HEK293 (cell line): ENCODE results near the gene MAP7D1.

Experiments
- CTCF ChIA-PET: fragments of 350-600 bp; formaldehyde crosslinking; extraction: SDS; loops from one replicate; lab custom pipeline; 2021; ENCODE audit warnings: antibody characterized with exemption; lab: Yijun Ruan, JAX
- POLR2A ChIA-PET: fragments of 300-600 bp; formaldehyde crosslinking; extraction: SDS; loops from one replicate; lab custom pipeline; 2020; ENCODE audit warnings: antibody characterized with exemption, inconsistent platforms; lab: Yijun Ruan, JAX
- H3K27ac ChIP-seq: fragments of 200-500 bp; sonication (Bioruptor generic); 2 replicates; pipeline ENCODE4 v1.5.1; 2014; ENCODE audit warnings: low read depth, low read length, control low read depth, inconsistent platforms; ENCODE audit errors: extremely low read depth
- H3K36me3 ChIP-seq, 2 experiments: fragments of 200-500 bp in 1 of 2; sonication (Bioruptor generic) in 1 of 2; 1 replicate in 1 of 2; 2 replicates in 1 of 2; pipeline ENCODE4 v1.5.1; 2014 to 2017; ENCODE audit warnings: inconsistent platforms in 2 of 2, low read length in 2 of 2; ENCODE audit not compliant: control insufficient read depth in 2 of 2, insufficient read depth in 1 of 2
- H3K4me1 ChIP-seq: fragments of 200-500 bp; sonication (Bioruptor generic); 2 replicates; pipeline ENCODE4 v1.5.1; 2014; ENCODE audit warnings: mild to moderate bottlenecking, low read length, inconsistent platforms; ENCODE audit not compliant: control insufficient read depth, insufficient read depth
- H3K4me3 ChIP-seq: 2 replicates; pipeline ENCODE4 v1.5.1; 2011; ENCODE audit warnings: low read depth, mild to moderate bottlenecking, control low read depth, low read length, moderate library complexity
- H3K9me3 ChIP-seq: fragments of 200-500 bp; sonication (Bioruptor generic); 2 replicates; pipeline ENCODE4 v1.5.1; 2014; ENCODE audit warnings: low read depth, low read length, inconsistent platforms; ENCODE audit not compliant: control insufficient read depth, insufficient read depth
- GLIS1 ChIP-seq: fragments of 450-650 bp; formaldehyde crosslinking; IDR thresholded peaks from 2 replicates; pipeline ENCODE4 v1.5.1; 2016; ENCODE audit warnings: missing biosample characterization, missing genetic modification characterization
- GLIS2 ChIP-seq: fragments of 450-650 bp; formaldehyde crosslinking; IDR thresholded peaks from 2 replicates; pipeline ENCODE4 v1.5.1; 2016; ENCODE audit warnings: missing biosample characterization, missing genetic modification characterization
- MEIS1 ChIP-seq: sonication (generic); formaldehyde crosslinking; IDR thresholded peaks from 2 replicates; pipeline ENCODE4 v1.8.1; 2022; ENCODE audit warnings: missing genetic modification reagents, mild to moderate bottlenecking, borderline replicate concordance
- PRDM1 ChIP-seq: fragments of 450-650 bp; formaldehyde crosslinking; IDR thresholded peaks from 2 replicates; pipeline ENCODE4; 2016; ENCODE audit warnings: missing biosample characterization, missing genetic modification characterization
- PRDM4 ChIP-seq: fragments of 450-650 bp; formaldehyde crosslinking; IDR thresholded peaks from 2 replicates; pipeline ENCODE4 v1.5.1; 2017; ENCODE audit warnings: missing biosample characterization, missing genetic modification characterization
- SALL2 ChIP-seq: fragments of 450-650 bp; formaldehyde crosslinking; IDR thresholded peaks from 2 replicates; pipeline ENCODE4 v1.5.0; 2017; ENCODE audit warnings: missing biosample characterization, mild to moderate bottlenecking, missing genetic modification characterization, borderline replicate concordance
- ZBTB49 ChIP-seq: fragments of 450-650 bp; formaldehyde crosslinking; IDR thresholded peaks from 2 replicates; pipeline ENCODE4 v1.5.1; 2016; ENCODE audit warnings: missing biosample characterization, missing genetic modification characterization, low read depth
- ZFP37 ChIP-seq: fragments of 450-650 bp; formaldehyde crosslinking; IDR thresholded peaks from 2 replicates; pipeline ENCODE4 v1.5.1; 2016; ENCODE audit warnings: missing biosample characterization, missing genetic modification characterization
- ZNF133 ChIP-seq: fragments of 450-650 bp; formaldehyde crosslinking; IDR thresholded peaks from 2 replicates; pipeline ENCODE4 v1.5.1; 2016; ENCODE audit warnings: missing biosample characterization, missing genetic modification characterization
- ZNF138 ChIP-seq: fragments of 450-650 bp; formaldehyde crosslinking; IDR thresholded peaks from 2 replicates; pipeline ENCODE4 v1.5.1; 2016; ENCODE audit warnings: missing biosample characterization, missing genetic modification characterization, borderline replicate concordance
- ZNF184 ChIP-seq: fragments of 450-650 bp; IDR thresholded peaks from 2 replicates; pipeline ENCODE4 v1.5.1; 2018; ENCODE audit warnings: missing biosample characterization, mild to moderate bottlenecking, missing genetic modification characterization
- ZNF223 ChIP-seq: fragments of 450-650 bp; formaldehyde crosslinking; IDR thresholded peaks from 2 replicates; pipeline ENCODE4 v1.5.1; 2016; ENCODE audit warnings: missing biosample characterization, missing genetic modification characterization
- ZNF335 ChIP-seq: fragments of 450-650 bp; formaldehyde crosslinking; conservative IDR thresholded peaks from 2 replicates; pipeline ENCODE4 v1.5.1; 2016; ENCODE audit warnings: missing biosample characterization, missing genetic modification characterization
- ZNF362 ChIP-seq: fragments of 450-650 bp; formaldehyde crosslinking; IDR thresholded peaks from 2 replicates; pipeline ENCODE4 v1.5.1; 2016; ENCODE audit warnings: missing biosample characterization, missing genetic modification characterization
- ZNF501 ChIP-seq: fragments of 450-650 bp; formaldehyde crosslinking; IDR thresholded peaks from 2 replicates; pipeline ENCODE4 v1.5.1; 2016; ENCODE audit warnings: missing biosample characterization, missing genetic modification characterization
- ZNF510 ChIP-seq: fragments of 450-650 bp; formaldehyde crosslinking; IDR thresholded peaks from 2 replicates; pipeline ENCODE4 v1.5.1; 2018; ENCODE audit warnings: mild to moderate bottlenecking, missing genetic modification characterization, missing biosample characterization; ENCODE audit not compliant: insufficient replicate concordance
- ZNF561 ChIP-seq: fragments of 450-650 bp; IDR thresholded peaks from 2 replicates; pipeline ENCODE4 v1.5.1; 2018; ENCODE audit warnings: missing biosample characterization, missing genetic modification characterization, borderline replicate concordance
- ZNF571 ChIP-seq: fragments of 450-650 bp; formaldehyde crosslinking; IDR thresholded peaks from 2 replicates; pipeline ENCODE4 v1.5.0; 2017; ENCODE audit warnings: missing biosample characterization, missing genetic modification characterization
- ZNF610 ChIP-seq: fragments of 450-650 bp; formaldehyde crosslinking; IDR thresholded peaks from 2 replicates; pipeline ENCODE4 v1.5.1; 2016; ENCODE audit warnings: missing biosample characterization, missing genetic modification characterization, borderline replicate concordance
- ZNF626 ChIP-seq: fragments of 450-650 bp; sonication (Bioruptor Pico); formaldehyde crosslinking; IDR thresholded peaks from 2 replicates; pipeline ENCODE4 v1.5.1; 2018; ENCODE audit warnings: missing biosample characterization, missing genetic modification characterization, inconsistent platforms
- ZNF660 ChIP-seq: fragments of 450-650 bp; IDR thresholded peaks from 2 replicates; pipeline ENCODE4 v1.5.1; 2018; ENCODE audit warnings: missing biosample characterization, mild to moderate bottlenecking, missing genetic modification characterization
- ZNF664 ChIP-seq: fragments of 450-650 bp; formaldehyde crosslinking; IDR thresholded peaks from 2 replicates; pipeline ENCODE4 v1.5.1; 2016; ENCODE audit warnings: missing biosample characterization, missing genetic modification characterization
- ZNF777 ChIP-seq: fragments of 450-650 bp; formaldehyde crosslinking; IDR thresholded peaks from 2 replicates; pipeline ENCODE4 v1.5.1; 2017; ENCODE audit warnings: missing biosample characterization, missing genetic modification characterization, borderline replicate concordance
- ZNF837 ChIP-seq: fragments of 450-650 bp; formaldehyde crosslinking; IDR thresholded peaks from 2 replicates; pipeline ENCODE4 v1.5.1; 2016; ENCODE audit warnings: missing biosample characterization, missing genetic modification characterization
- TF ChIP-seq, protein P1 (sequence below): fragments of 450-650 bp; IDR thresholded peaks from 2 replicates; pipeline ENCODE4 v1.5.1; 2018; ENCODE audit warnings: missing biosample characterization, missing genetic modification characterization
- TF ChIP-seq, protein P2 (sequence below): fragments of 450-650 bp; formaldehyde crosslinking; IDR thresholded peaks from 2 replicates; pipeline ENCODE4 v1.5.1; 2016; ENCODE audit warnings: missing biosample characterization, missing genetic modification characterization

The MAP7D1 gene

DNA sequence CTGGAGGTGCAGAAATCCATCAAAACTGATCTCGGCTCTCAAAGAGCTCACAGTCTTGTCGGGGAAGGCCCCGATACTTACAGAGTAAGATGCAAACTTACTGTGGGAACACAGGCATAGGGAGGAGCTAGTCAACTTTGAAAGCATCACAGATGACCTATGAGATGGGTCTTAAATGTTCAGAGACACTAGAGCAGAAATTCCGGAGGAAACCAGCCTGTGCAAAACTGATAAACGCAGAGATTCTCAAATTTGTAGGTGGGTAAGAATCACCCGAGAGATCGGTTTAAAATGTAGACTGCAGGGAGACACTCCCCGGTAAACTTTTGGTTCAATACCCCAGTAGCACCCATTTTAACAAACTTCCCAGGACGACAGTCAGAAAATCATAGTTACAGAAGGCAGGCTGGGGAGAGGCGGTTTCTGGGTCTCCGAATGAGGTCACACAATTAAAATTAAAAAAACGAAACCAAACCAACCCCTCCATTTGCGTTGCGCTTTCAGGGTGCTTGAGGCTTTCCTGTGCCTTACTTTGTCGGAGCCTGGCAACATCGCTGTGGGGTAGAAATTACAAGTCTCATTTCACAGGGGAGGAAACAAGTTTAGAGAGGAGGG, 67.5 kb downstream of the MAP7D1 start:
- ChIA-PET POLR2A (interaction anchor here (0.9 to 2.2 kb wide), 10 partner anchors 10 to 74 kb away, joined by 3 to 24 read pairs (median 6); partner anchors contain the start of gene TRAPPC3), CTCF (interaction anchor here (0.6 to 2.6 kb wide), 4 partner anchors 15 to 196 kb away, joined by 3 to 17 read pairs (median 6); no protein-coding TSS in a partner anchor)
- TF ChIP-seq ZNF184 (tag by site-specific recombination) = peak; percentile 32; the same call in 1 of the 2 replicates
- peak; percentile 56 for TF ChIP-seq PRDM1 (tag by site-specific recombination)
- peak; percentile 87 for TF ChIP-seq ZNF335 (tag by site-specific recombination)
- peak; percentile 81; the same call in 1 of the 2 replicates for TF ChIP-seq ZFP37 (tag by site-specific recombination)
- TF ChIP-seq PRDM4 = peak; percentile 97
- TF ChIP-seq MEIS1 (CRISPR knock-in tag) = no peak
- no peak for TF ChIP-seq GLIS1 (tag by site-specific recombination)
- TF ChIP-seq ZNF561 = 0 out of 2 replicates have a peak, but pooled peaks have one; percentile 22
- TF ChIP-seq GLIS2 (tag by site-specific recombination) = no peak
- TF ChIP-seq, protein P1, sequence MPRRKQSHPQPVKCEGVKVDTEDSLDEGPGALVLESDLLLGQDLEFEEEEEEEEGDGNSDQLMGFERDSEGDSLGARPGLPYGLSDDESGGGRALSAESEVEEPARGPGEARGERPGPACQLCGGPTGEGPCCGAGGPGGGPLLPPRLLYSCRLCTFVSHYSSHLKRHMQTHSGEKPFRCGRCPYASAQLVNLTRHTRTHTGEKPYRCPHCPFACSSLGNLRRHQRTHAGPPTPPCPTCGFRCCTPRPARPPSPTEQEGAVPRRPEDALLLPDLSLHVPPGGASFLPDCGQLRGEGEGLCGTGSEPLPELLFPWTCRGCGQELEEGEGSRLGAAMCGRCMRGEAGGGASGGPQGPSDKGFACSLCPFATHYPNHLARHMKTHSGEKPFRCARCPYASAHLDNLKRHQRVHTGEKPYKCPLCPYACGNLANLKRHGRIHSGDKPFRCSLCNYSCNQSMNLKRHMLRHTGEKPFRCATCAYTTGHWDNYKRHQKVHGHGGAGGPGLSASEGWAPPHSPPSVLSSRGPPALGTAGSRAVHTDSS (tag by site-specific recombination) = no peak
- peak; percentile 54; the same call in 1 of the 2 replicates for TF ChIP-seq ZNF660
- no peak for TF ChIP-seq ZNF837 (tag by site-specific recombination)
- TF ChIP-seq ZNF571 (tag by site-specific recombination) = no peak
- TF ChIP-seq SALL2 (tag by site-specific recombination) = no peak
- TF ChIP-seq ZNF362 (tag by site-specific recombination) = peak; percentile 44; the same call in 1 of the 2 replicates
- Histone ChIP-seq H3K36me3 (peaks cover 8 to 23% of the 10 kb centered on the region in 2 experiments; a peak in 2 of 3 replicates), H3K9me3 (no peaks in the 10 kb centered on the region), H3K4me1 (no peaks in the 10 kb centered on the region), H3K27ac (peak overlapping the region; percentile 60), H3K4me3 (peak overlapping the region; percentile 53)

DNA sequence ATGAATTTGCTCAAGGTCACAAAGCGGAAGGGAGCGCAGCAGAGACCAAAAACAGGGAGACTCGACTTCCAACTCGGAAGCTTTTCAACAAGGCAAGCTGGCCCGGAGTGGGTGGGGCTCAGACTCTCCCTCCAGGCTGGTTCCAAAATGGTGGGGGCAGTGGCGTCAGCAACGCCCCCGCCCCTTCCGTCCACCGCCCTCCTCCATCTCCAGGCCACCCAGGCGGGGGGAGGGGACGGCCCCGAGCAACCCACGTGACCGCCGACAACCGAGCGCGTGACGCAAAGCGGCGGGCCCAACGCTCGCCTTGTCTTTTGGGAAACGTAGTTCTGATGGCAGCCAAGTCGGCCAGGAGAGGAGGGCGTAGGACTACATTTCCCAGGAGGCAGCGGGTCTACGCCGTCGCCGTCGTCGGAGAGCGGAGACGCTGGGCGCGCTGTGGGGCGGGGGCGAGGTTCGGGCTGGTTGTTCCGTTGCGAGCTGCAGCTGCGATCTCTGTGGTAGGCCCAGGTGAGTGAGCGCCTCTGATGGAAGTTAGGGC, 68.1 kb downstream of the MAP7D1 start, which contains the start of gene THRAP3:
TSS of gene THRAP3 (plus strand) at position 448 of the 541 bp plus-strand sequence. CDS start 58,121 bp downstream, outside the sequence.
- ChIA-PET CTCF (interaction anchor here (1.0 to 2.6 kb wide), 10 partner anchors 10 to 195 kb away, joined by 3 to 24 read pairs (median 4); partner anchors contain the start of gene TRAPPC3), POLR2A (interaction anchor here (0.7 to 2.2 kb wide), 14 partner anchors 10 to 164 kb away, joined by 3 to 24 read pairs (median 4); partner anchors contain the start of gene TRAPPC3)
- Histone ChIP-seq H3K4me1 (no peaks in the 10 kb centered on the region), H3K4me3 (peak within 1 kb of the TSS; percentile 98), H3K27ac (peak within 1 kb of the TSS; percentile 76), H3K36me3 (peaks cover 11 to 29% of the 10 kb centered on the region in 2 experiments; a peak in 2 of 3 replicates), H3K9me3 (no peaks in the 10 kb centered on the region)
- TF ChIP-seq ZNF777 (tag by site-specific recombination) (no peak), ZNF610 (tag by site-specific recombination) (no peak), ZNF138 (tag by site-specific recombination) (no peak), ZNF626 (tag by site-specific recombination) (no peak), ZBTB49 (no peak), ZNF133 (tag by site-specific recombination) (no peak), ZNF510 (tag by site-specific recombination) (no peak), ZNF501 (tag by site-specific recombination) (no peak), ZNF223 (tag by site-specific recombination) (no peak), ZNF664 (no peak)
- TF ChIP-seq, protein P2, sequence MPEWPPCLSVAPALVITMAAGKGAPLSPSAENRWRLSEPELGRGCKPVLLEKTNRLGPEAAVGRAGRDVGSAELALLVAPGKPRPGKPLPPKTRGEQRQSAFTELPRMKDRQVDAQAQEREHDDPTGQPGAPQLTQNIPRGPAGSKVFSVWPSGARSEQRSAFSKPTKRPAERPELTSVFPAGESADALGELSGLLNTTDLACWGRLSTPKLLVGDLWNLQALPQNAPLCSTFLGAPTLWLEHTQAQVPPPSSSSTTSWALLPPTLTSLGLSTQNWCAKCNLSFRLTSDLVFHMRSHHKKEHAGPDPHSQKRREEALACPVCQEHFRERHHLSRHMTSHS = no peak
